HG03460 (cell line): ENCODE results near the gene MCC.

Source experiments
- ATAC-seq: cut with Tn5 transposase; IDR thresholded peaks from one replicate; pipeline ENCODE4 v1.9.1; 2021; ENCODE audit not compliant: unreplicated experiment

The MCC gene

GRCh38 chr5:113042491-113043243 is 445.6 kb downstream of the MCC start:
- ATAC-seq = no peak

- ATAC-seq = no peak
These were observed 447.5 kb downstream of the MCC start for GRCh38 chr5:113040672-113041260.

GRCh38 chr5:113039934-113040285 is 448.3 kb downstream of the MCC start:
- no peak for ATAC-seq

- no peak for ATAC-seq
These were observed 448.9 kb downstream of the MCC start for GRCh38 chr5:113039229-113039933.

GRCh38 chr5:113038714-113039113 is 449.5 kb downstream of the MCC start:
- ATAC-seq = no peak

- no peak for ATAC-seq
These were observed 450.1 kb downstream of the MCC start for GRCh38 chr5:113038136-113038535.

GRCh38 chr5:113036826-113037225 is 451.4 kb downstream of the MCC start:
- no peak for ATAC-seq

GRCh38 chr5:113036321-113036720 is 451.9 kb downstream of the MCC start:
- ATAC-seq = no peak

GRCh38 chr5:113035096-113035495 is 453.2 kb downstream of the MCC start:
- ATAC-seq = no peak

GRCh38 chr5:113034182-113034773 is 454.0 kb downstream of the MCC start:
- ATAC-seq = no peak

- no peak for ATAC-seq
These were observed 456.7 kb downstream of the MCC start for GRCh38 chr5:113031557-113031956.

- no peak for ATAC-seq
These were observed 457.1 kb downstream of the MCC start for GRCh38 chr5:113031104-113031503.

GRCh38 chr5:113029614-113030013 is 458.6 kb downstream of the MCC start:
- no peak for ATAC-seq

- ATAC-seq = no peak
These were observed 460.8 kb downstream of the MCC start for GRCh38 chr5:113027431-113027830.

- no peak for ATAC-seq
These were observed 461.2 kb downstream of the MCC start for GRCh38 chr5:113027015-113027414.

- ATAC-seq = no peak
These were observed 462.0 kb downstream of the MCC start for GRCh38 chr5:113026211-113026610.

- no peak for ATAC-seq
These were observed 462.7 kb downstream of the MCC start for GRCh38 chr5:113025596-113025995.

- no peak for ATAC-seq
These were observed 464.1 kb downstream of the MCC start for GRCh38 chr5:113024076-113024697.

GRCh38 chr5:113022661-113023060 is 465.6 kb downstream of the MCC start:
- peak; percentile 79 for ATAC-seq

GRCh38 chr5:113020461-113021273 is 467.6 kb downstream of the MCC start:
- ATAC-seq = no peak
